ENCODE results near the gene SPATA45. TPM values are rescaled to one million over a fixed set of nuclear protein-coding genes. Genes with fewer than 3 reads are reported as not detected.

Gene SPATA45
- total and polyA plus RNA-seq, 4 donors: 0.78 TPM; not detected in 3

DNA sequence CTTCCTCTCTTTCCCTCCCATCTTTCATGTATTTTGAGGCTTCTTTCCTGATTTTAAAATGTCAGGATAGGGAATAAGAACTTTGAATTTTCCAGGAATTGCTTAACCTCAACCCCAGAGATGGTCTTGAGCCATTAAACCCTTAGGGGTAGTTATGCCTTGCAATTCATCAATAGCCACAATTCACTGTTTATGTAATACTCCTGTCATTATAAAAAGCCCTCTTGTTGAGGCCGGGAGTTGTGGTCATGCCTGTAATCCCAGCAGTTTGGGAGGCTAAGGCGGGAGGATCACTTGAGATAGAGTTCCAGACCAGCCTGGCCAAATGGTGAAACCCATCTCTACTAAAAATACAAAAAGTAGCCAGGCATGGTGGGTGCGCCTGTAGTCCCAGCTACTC is 24.5 kb downstream of the SPATA45 start:
- Histone ChIP-seq H3K9me3 (ENCODE audit: control insufficient read depth, low read length) (peaks cover 4% of the 10 kb centered on the region), H3K4me3 (ENCODE audit: low read length in 2 of 2) (no peak overlapping the region), H3K27ac (ENCODE audit: low read depth in 1 of 2, low read length in 2 of 2) (no peak overlapping the region), H3K4me1 (ENCODE audit: control insufficient read depth in 1 of 2, insufficient read depth in 2 of 2, low read length in 2 of 2) (no peaks in the 10 kb centered on the region), H3K27me3 (ENCODE audit: control insufficient read depth in 1 of 2, insufficient read depth in 2 of 2, low read length in 1 of 2) (no peaks in the 10 kb centered on the region), H3K36me3 (ENCODE audit: control insufficient read depth in 1 of 2, insufficient read depth in 2 of 2, low read length in 1 of 2) (no peaks in the 10 kb centered on the region)
- WGBS, 2 donors: 92 to 93% methylated on average over 3 of the region's 3 CpGs
- no peak for ATAC-seq (ENCODE audit: low FRiP score)
- DNase-seq: no peak
- intact Hi-C loops (cut with DNase I): no loop called here

- H3K4me3 ChIP-seq (ENCODE audit: low read length in 2 of 2): no peak overlapping the region
- H3K4me1 ChIP-seq (ENCODE audit: control insufficient read depth in 1 of 2, insufficient read depth in 2 of 2, low read length in 2 of 2): no peaks in the 10 kb centered on the region
- peaks cover 2% of the 10 kb centered on the region for H3K9me3 ChIP-seq (ENCODE audit: control insufficient read depth, low read length)
- DNase-seq: no peak
- H3K27ac ChIP-seq (ENCODE audit: low read depth in 1 of 2, low read length in 2 of 2): no peak overlapping the region
- intact Hi-C loops (cut with DNase I): no loop called here
- no peak for ATAC-seq (ENCODE audit: low FRiP score)
- H3K36me3 ChIP-seq (ENCODE audit: control insufficient read depth in 1 of 2, insufficient read depth in 2 of 2, low read length in 1 of 2): no peaks in the 10 kb centered on the region
- WGBS, 2 donors: 78 to 83% methylated on average over 2 of the region's 2 CpGs
- H3K27me3 ChIP-seq (ENCODE audit: control insufficient read depth in 1 of 2, insufficient read depth in 2 of 2, low read length in 1 of 2): no peaks in the 10 kb centered on the region
Measured at GRCh38 chr1:212820969-212821368, 26.5 kb downstream of the SPATA45 start.

DNA sequence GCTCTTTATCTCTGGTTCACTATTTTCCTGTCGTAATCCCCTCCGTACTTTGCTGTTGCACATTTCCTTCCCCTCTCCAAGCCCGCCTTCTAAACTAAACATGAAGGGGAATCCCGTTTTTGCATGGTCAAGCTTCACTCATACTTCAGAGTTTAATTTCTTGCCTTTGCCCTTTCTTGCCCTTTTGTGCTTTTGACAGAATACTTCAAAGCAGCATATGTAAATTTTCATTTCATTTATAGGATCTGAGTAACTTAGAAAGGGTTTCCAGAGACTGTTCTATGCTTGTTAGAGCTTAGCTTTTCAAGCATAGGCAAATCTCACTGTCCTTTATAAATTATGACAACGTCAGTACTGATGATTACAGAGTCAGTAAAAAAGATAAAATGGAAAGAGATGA is 27.7 kb downstream of the SPATA45 start:
- Histone ChIP-seq H3K36me3 (ENCODE audit: control insufficient read depth in 1 of 2, insufficient read depth in 2 of 2, low read length in 1 of 2) (no peaks in the 10 kb centered on the region), H3K27ac (ENCODE audit: low read depth in 1 of 2, low read length in 2 of 2) (no peak overlapping the region), H3K27me3 (ENCODE audit: control insufficient read depth in 1 of 2, insufficient read depth in 2 of 2, low read length in 1 of 2) (no peaks in the 10 kb centered on the region), H3K4me1 (ENCODE audit: control insufficient read depth in 1 of 2, insufficient read depth in 2 of 2, low read length in 2 of 2) (no peaks in the 10 kb centered on the region), H3K4me3 (ENCODE audit: low read length in 2 of 2) (no peak overlapping the region), H3K9me3 (ENCODE audit: control insufficient read depth, low read length) (no peaks in the 10 kb centered on the region)
- 45 to 47% methylated on average over 5 of the region's 5 CpGs for WGBS, 2 donors
- intact Hi-C loops (cut with DNase I): loop anchor here in 1 of 2 donors (10.0 kb wide), 1 partner anchor 175 kb away; no protein-coding TSS in a partner anchor
- DNase-seq (no peak), ATAC-seq (ENCODE audit: low FRiP score) (no peak)

- Histone ChIP-seq H3K27ac (ENCODE audit: low read depth in 1 of 2, low read length in 2 of 2) (no peak overlapping the region), H3K27me3 (ENCODE audit: control insufficient read depth in 1 of 2, insufficient read depth in 2 of 2, low read length in 1 of 2) (no peaks in the 10 kb centered on the region), H3K9me3 (ENCODE audit: control insufficient read depth, low read length) (no peaks in the 10 kb centered on the region), H3K4me3 (ENCODE audit: low read length in 2 of 2) (no peak overlapping the region), H3K4me1 (ENCODE audit: control insufficient read depth in 1 of 2, insufficient read depth in 2 of 2, low read length in 2 of 2) (no peaks in the 10 kb centered on the region), H3K36me3 (ENCODE audit: control insufficient read depth in 1 of 2, insufficient read depth in 2 of 2, low read length in 1 of 2) (no peaks in the 10 kb centered on the region)
- DNase-seq: no peak
- intact Hi-C loops (cut with DNase I): loop anchor here in 1 of 2 donors (10.0 kb wide), 1 partner anchor 178 kb away; no protein-coding TSS in a partner anchor
- ATAC-seq (ENCODE audit: low FRiP score): no peak
- WGBS, 2 donors: 77 to 82% methylated on average over 3 of the region's 3 CpGs
Measured at GRCh38 chr1:212816567-212817278, 30.7 kb downstream of the SPATA45 start.

- H3K4me3 ChIP-seq (ENCODE audit: low read length in 2 of 2): no peak overlapping the region
- WGBS, 2 donors: 51 to 54% methylated on average over 5 of the region's 5 CpGs
- no peak overlapping the region for H3K27ac ChIP-seq (ENCODE audit: low read depth in 1 of 2, low read length in 2 of 2)
- H3K9me3 ChIP-seq (ENCODE audit: control insufficient read depth, low read length): no peaks in the 10 kb centered on the region
- no peak for ATAC-seq (ENCODE audit: low FRiP score)
- intact Hi-C loops (cut with DNase I): loop anchor here (5.0 to 10.0 kb wide), 2 partner anchors 180 to 183 kb away; no protein-coding TSS in a partner anchor
- H3K4me1 ChIP-seq (ENCODE audit: control insufficient read depth in 1 of 2, insufficient read depth in 2 of 2, low read length in 2 of 2): no peaks in the 10 kb centered on the region
- no peaks in the 10 kb centered on the region for H3K27me3 ChIP-seq (ENCODE audit: control insufficient read depth in 1 of 2, insufficient read depth in 2 of 2, low read length in 1 of 2)
- no peaks in the 10 kb centered on the region for H3K36me3 ChIP-seq (ENCODE audit: control insufficient read depth in 1 of 2, insufficient read depth in 2 of 2, low read length in 1 of 2)
- no peak for DNase-seq
Measured at GRCh38 chr1:212814537-212815334, 32.7 kb downstream of the SPATA45 start.

DNA sequence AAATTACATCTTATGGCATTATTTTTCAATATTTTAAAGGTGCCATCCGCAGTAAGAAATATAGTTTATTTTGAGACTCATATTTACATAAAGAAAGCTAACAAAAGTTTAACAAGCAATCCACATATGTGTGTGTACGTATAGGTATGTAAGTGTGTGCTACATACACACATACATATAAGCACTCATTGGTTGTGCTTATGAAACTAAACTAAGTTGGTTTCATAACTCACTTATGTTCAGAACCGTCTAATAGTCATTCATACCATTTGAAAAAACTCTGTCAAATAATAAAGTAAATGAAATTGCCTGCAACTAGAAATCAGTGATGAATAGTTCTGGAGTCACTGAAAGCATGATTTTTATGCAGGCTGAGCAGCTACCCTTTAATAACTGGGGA is 41.7 kb downstream of the SPATA45 start:
- no peaks in the 10 kb centered on the region for H3K4me1 ChIP-seq (ENCODE audit: control insufficient read depth in 1 of 2, insufficient read depth in 2 of 2, low read length in 2 of 2)
- no peaks in the 10 kb centered on the region for H3K27me3 ChIP-seq (ENCODE audit: control insufficient read depth in 1 of 2, insufficient read depth in 2 of 2, low read length in 1 of 2)
- H3K36me3 ChIP-seq (ENCODE audit: control insufficient read depth in 1 of 2, insufficient read depth in 2 of 2, low read length in 1 of 2): no peaks in the 10 kb centered on the region
- 82 to 84% methylated on average over 3 of the region's 3 CpGs for WGBS, 2 donors
- DNase-seq: no peak
- no peak for ATAC-seq (ENCODE audit: low FRiP score)
- H3K9me3 ChIP-seq (ENCODE audit: control insufficient read depth, low read length): no peaks in the 10 kb centered on the region
- intact Hi-C loops (cut with DNase I): no loop called here
- H3K27ac ChIP-seq (ENCODE audit: low read depth in 1 of 2, low read length in 2 of 2): no peak overlapping the region
- H3K4me3 ChIP-seq (ENCODE audit: low read length in 2 of 2): no peak overlapping the region

DNA sequence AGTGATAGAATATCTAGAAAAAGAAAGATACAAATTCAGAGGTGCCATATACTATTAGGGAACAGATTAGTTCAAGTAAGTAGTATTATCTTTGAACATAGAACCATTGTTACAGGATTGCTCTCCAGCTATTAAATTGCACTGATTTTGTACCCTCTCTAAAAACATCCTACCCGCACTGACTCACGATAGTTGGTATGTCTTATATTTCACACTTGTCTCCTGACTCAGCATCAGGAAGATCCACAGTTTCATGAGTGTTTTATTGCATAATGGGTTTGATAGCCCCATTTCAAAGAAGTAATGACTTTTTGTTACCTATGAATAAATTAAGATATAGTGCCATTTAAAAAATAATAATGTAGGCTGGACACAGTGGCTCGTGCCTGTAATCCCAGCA is 49.8 kb downstream of the SPATA45 start:
- no peak for DNase-seq
- Histone ChIP-seq H3K4me1 (ENCODE audit: control insufficient read depth in 1 of 2, insufficient read depth in 2 of 2, low read length in 2 of 2) (no peaks in the 10 kb centered on the region), H3K27me3 (ENCODE audit: control insufficient read depth in 1 of 2, insufficient read depth in 2 of 2, low read length in 1 of 2) (no peaks in the 10 kb centered on the region), H3K4me3 (ENCODE audit: low read length in 2 of 2) (no peak overlapping the region), H3K27ac (ENCODE audit: low read depth in 1 of 2, low read length in 2 of 2) (no peak overlapping the region), H3K36me3 (ENCODE audit: control insufficient read depth in 1 of 2, insufficient read depth in 2 of 2, low read length in 1 of 2) (no peaks in the 10 kb centered on the region), H3K9me3 (ENCODE audit: control insufficient read depth, low read length) (no peaks in the 10 kb centered on the region)
- 93 to 94% methylated on average over 3 of the region's 3 CpGs for WGBS, 2 donors
- ATAC-seq (ENCODE audit: low FRiP score): no peak
- intact Hi-C loops (cut with DNase I): no loop called here

DNA sequence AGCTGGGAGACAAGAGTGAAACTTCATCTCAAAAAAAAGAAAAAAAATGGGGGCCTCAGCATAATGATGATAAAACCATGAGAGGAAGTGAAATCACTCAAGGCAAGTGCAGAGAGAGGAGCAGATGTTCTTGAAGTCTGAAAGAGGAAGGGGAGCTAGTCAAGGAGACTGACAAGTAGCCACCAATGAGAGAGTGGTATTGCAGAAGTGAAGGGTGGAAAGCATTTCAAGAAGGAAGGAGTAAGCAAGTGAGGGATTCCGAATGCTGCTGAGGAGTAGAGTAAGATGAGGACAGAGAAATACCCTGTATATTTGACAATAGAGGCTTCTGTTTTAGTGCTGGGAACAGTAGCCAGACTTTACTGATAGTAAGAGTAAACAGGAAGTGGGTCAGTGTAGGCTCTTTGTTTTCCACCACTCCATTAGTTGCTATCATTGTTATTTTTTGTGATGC is 52.9 kb downstream of the SPATA45 start:
- 86% methylated on average over 1 of the region's 1 CpG for WGBS, 2 donors
- no peaks in the 10 kb centered on the region for H3K27me3 ChIP-seq (ENCODE audit: control insufficient read depth in 1 of 2, insufficient read depth in 2 of 2, low read length in 1 of 2)
- ATAC-seq (ENCODE audit: low FRiP score): no peak
- intact Hi-C loops (cut with DNase I): loop anchor here in 1 of 2 donors (5.0 kb wide), 1 partner anchor 63 kb away; the partner anchor contains the start of gene FLVCR1
- H3K36me3 ChIP-seq (ENCODE audit: control insufficient read depth in 1 of 2, insufficient read depth in 2 of 2, low read length in 1 of 2): no peaks in the 10 kb centered on the region
- H3K4me3 ChIP-seq (ENCODE audit: low read length in 2 of 2): no peak overlapping the region
- no peaks in the 10 kb centered on the region for H3K4me1 ChIP-seq (ENCODE audit: control insufficient read depth in 1 of 2, insufficient read depth in 2 of 2, low read length in 2 of 2)
- H3K27ac ChIP-seq (ENCODE audit: low read depth in 1 of 2, low read length in 2 of 2): no peak overlapping the region
- no peaks in the 10 kb centered on the region for H3K9me3 ChIP-seq (ENCODE audit: control insufficient read depth, low read length)
- no peak for DNase-seq
